SH-SY5Y (cell line): ENCODE data around the gene DLG2.

Experiments used
- GATA2 ChIP-seq: IDR thresholded peaks from 2 replicates; pipeline ENCODE4 v1.6.1; 2011; ENCODE audit warnings: mild to moderate bottlenecking, low read depth, low read length
- GATA3 ChIP-seq: IDR thresholded peaks from 2 replicates; pipeline ENCODE4 v1.6.1; 2011; ENCODE audit warnings: low read depth, mild to moderate bottlenecking, low read length, moderate library complexity

DNA sequence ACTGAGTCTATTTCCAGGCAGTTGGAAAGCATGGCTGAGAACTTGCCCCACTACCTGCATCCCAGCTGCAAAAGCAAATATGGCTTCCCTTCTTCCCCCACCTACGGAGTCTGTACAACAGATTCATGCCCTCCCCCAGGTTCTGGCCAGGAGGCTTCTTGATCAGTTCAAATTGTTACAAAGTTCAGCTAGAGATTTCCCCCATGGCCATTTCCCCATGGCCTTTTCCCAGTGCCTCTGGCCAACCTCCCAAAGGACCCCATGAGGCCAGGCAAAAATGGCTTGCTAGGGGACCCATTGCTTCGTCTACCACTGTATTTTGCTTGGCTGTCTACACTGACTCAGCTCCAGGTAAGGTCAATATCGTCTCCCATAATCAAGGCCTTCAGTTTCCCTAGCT is 203.3 kb downstream of the DLG2 start:
- no peak for TF ChIP-seq GATA2
- TF ChIP-seq GATA3, result no peak
